Calu3 (cell line): ENCODE results near the gene SLC9B2. TPM values are rescaled to one million over a fixed set of nuclear protein-coding genes. Genes with fewer than 3 reads are reported as not detected.

ENCODE experiments used
- BruUV-seq: library from RNA; stranded (reverse); fragments of 400-500 nt; replicated peaks from 2 replicates; lab custom pipeline; 2021; lab: Mats Ljungman, UMichigan
- CTCF ChIA-PET: fragments of 300-600 bp; sonication (Branson Sonifier 250); formaldehyde crosslinking; loops from one replicate; lab custom pipeline; 2022; ENCODE audit warnings: antibody characterized with exemption; lab: Charles Lee
- DNase-seq: peaks from one replicate; pipeline ENCODE4 v3.0.0; 2022
- H3K27ac Mint-ChIP-seq: one replicate; pipeline ENCODE4 v1.8.0; 2022; ENCODE audit warnings: mixed read lengths; ENCODE audit not compliant: unreplicated experiment
- H3K27me3 Mint-ChIP-seq: one replicate; pipeline ENCODE4 v1.8.0; 2022; ENCODE audit warnings: mixed read lengths; ENCODE audit not compliant: unreplicated experiment
- H3K36me3 Mint-ChIP-seq: one replicate; pipeline ENCODE4 v1.8.0; 2022; ENCODE audit warnings: mild to moderate bottlenecking, moderate library complexity, mixed read lengths; ENCODE audit not compliant: insufficient read depth, unreplicated experiment
- H3K4me1 Mint-ChIP-seq: one replicate; pipeline ENCODE4 v1.8.0; 2022; ENCODE audit warnings: mild to moderate bottlenecking, low read depth, mixed read lengths; ENCODE audit not compliant: unreplicated experiment
- H3K4me3 Mint-ChIP-seq: one replicate; pipeline ENCODE4 v1.8.0; 2022; ENCODE audit warnings: mild to moderate bottlenecking, low read depth, moderate library complexity, mixed read lengths; ENCODE audit not compliant: unreplicated experiment
- H3K9me3 Mint-ChIP-seq: one replicate; pipeline ENCODE4 v1.8.0; 2022; ENCODE audit warnings: low read depth, mixed read lengths; ENCODE audit not compliant: unreplicated experiment
- CTCF ChIP-seq: fragments of 200-600 bp; IDR thresholded peaks from one replicate; pipeline ENCODE4 v1.8.0; 2022; ENCODE audit warnings: antibody characterized with exemption; ENCODE audit not compliant: unreplicated experiment
- intact Hi-C: fragments of 100-400 bp; cut with micrococcal nuclease; formaldehyde crosslinking; loops from one replicate; pipeline ENCODE4 v1.10.0; 2022; ENCODE audit not compliant: unreplicated experiment
- total RNA-seq: library from RNA; stranded (reverse); gene quantifications from 2 replicates; pipeline ENCODE4 v1.2.3, GENCODE V29; 2022

Gene SLC9B2
- total RNA-seq, 1 experiment from 2014 or later, result 2.7 TPM

GRCh38 chr4:103018391-103019307 is 57.9 kb downstream of the SLC9B2 start:
- TF ChIP-seq CTCF, result no peak
- Mint-ChIP-seq H3K4me1 (no peaks in the 10 kb centered on the region), H3K36me3 (peaks cover 9% of the 10 kb centered on the region), H3K9me3 (no peaks in the 10 kb centered on the region), H3K27me3 (no peaks in the 10 kb centered on the region), H3K27ac (peak overlapping the region; percentile 91), H3K4me3 (peak overlapping the region; percentile 79)
- DNase-seq, result peak; percentile 1
- BruUV-seq, result TSS peak; percentile 93
- CTCF ChIA-PET, result no interaction called here
- intact Hi-C loops, result loop anchor here (5.0 kb wide), 1 partner anchor 191 kb away; the partner anchor contains the start of gene UBE2D3

- Mint-ChIP-seq H3K27ac (no peak overlapping the region), H3K27me3 (no peaks in the 10 kb centered on the region), H3K36me3 (no peaks in the 10 kb centered on the region), H3K9me3 (no peaks in the 10 kb centered on the region), H3K4me1 (peaks cover 13% of the 10 kb centered on the region), H3K4me3 (no peak overlapping the region)
- BruUV-seq, result no TSS peak
- no peak for TF ChIP-seq CTCF
- intact Hi-C loops, result no loop called here
- DNase-seq, result no peak
- CTCF ChIA-PET, result no interaction called here
Observed at GRCh38 chr4:103012551-103012950, 64.0 kb downstream of the SLC9B2 start.

GRCh38 chr4:103012060-103012459 is 64.5 kb downstream of the SLC9B2 start:
- no TSS peak for BruUV-seq
- Mint-ChIP-seq H3K36me3 (no peaks in the 10 kb centered on the region), H3K4me3 (no peak overlapping the region), H3K4me1 (peaks cover 13% of the 10 kb centered on the region), H3K9me3 (no peaks in the 10 kb centered on the region), H3K27ac (no peak overlapping the region), H3K27me3 (no peaks in the 10 kb centered on the region)
- no peak for DNase-seq
- intact Hi-C loops, result no loop called here
- CTCF ChIA-PET, result no interaction called here
- TF ChIP-seq CTCF, result no peak

DNA sequence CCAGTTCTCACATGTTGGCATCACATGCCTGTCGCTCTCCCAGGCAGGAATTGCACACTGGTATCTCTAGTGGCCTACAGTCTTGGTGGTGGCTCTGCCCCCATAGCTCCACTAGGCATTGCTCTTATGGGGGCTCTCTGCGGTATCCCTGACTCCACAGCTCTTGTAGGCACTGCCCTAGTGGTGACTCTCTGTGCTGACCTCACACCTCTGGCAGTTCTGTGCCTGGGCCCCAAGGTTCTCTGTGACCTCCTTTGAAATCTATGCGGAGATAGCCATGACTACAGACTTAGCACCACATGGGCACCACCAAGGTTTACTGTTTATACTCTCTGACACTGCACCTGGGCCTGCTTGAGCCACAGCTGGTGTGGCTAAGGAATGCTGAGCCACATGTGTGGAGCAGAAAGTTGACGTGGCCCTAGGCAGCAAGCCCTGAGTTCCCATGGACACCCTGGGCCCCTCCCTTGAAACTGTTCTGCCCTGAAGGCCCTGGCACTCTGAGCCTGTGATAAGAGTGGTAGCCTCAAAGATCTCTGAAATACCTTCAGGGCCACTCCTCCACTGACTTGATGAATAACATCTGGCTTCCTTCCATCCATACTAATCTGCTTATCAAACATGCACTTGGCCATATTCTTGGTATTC is 65.1 kb downstream of the SLC9B2 start:
- TF ChIP-seq CTCF, result no peak
- intact Hi-C loops, result no loop called here
- Mint-ChIP-seq H3K36me3 (no peaks in the 10 kb centered on the region), H3K4me1 (peaks cover 13% of the 10 kb centered on the region), H3K27ac (no peak overlapping the region), H3K9me3 (no peaks in the 10 kb centered on the region), H3K4me3 (no peak overlapping the region), H3K27me3 (no peaks in the 10 kb centered on the region)
- CTCF ChIA-PET, result no interaction called here
- no TSS peak for BruUV-seq
- DNase-seq, result peak; percentile 23
